Putamen (tissue), 1 donor: ENCODE measurements around the gene CTIF.

Experiments
- DNase-seq: peaks from one replicate; pipeline ENCODE4 v3.0.0-alpha.2; 2016; ENCODE audit warnings: low spot score

Gene CTIF

GRCh38 chr18:48602759-48603390 lies 64.0 kb downstream of the CTIF start:
- no peak for DNase-seq

- no peak for DNase-seq
These were observed 66.6 kb downstream of the CTIF start for GRCh38 chr18:48605408-48605845.

- DNase-seq: no peak
These were observed 68.5 kb downstream of the CTIF start for GRCh38 chr18:48607056-48607984.

DNA sequence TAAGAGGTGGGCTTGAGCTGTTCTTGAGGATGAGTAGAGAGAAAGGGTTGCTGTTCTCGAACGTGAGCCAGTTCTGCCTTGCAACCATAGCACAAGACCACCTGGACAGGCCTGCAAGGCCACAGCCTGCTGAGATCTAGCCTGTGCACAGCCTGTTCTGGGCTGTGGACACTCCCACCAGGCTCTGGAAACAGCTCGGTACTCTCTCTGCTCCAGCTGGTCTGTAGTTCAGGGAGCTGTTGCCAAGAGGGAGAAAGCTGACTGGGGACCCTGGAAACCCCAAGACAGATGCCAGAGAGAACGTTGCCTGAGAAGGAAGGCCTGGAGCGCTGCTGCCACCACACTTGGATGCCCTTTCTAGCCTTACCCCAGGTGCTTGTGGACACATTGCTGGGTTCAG lies 69.8 kb downstream of the CTIF start:
- DNase-seq: peak; percentile 45

DNA sequence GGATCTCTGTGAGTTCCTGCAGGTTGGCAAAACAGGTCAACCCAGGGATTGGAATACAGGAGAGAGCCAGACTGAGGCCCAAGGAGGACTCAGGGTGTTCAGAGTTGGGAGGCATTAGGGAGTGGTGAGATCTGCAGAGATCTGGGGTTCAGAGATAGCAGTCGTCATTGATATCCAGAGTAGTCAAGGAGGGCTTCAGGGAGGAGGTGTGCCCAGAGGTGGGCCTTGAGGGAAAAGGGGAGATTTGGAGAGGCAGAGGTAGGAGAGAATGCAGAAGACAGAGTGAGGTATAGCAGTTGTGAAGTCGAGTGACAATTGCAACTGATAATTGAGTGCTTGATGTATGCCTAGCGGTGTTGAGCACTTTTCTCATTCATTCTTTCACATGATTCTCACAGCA lies 70.3 kb downstream of the CTIF start:
- no peak for DNase-seq

DNA sequence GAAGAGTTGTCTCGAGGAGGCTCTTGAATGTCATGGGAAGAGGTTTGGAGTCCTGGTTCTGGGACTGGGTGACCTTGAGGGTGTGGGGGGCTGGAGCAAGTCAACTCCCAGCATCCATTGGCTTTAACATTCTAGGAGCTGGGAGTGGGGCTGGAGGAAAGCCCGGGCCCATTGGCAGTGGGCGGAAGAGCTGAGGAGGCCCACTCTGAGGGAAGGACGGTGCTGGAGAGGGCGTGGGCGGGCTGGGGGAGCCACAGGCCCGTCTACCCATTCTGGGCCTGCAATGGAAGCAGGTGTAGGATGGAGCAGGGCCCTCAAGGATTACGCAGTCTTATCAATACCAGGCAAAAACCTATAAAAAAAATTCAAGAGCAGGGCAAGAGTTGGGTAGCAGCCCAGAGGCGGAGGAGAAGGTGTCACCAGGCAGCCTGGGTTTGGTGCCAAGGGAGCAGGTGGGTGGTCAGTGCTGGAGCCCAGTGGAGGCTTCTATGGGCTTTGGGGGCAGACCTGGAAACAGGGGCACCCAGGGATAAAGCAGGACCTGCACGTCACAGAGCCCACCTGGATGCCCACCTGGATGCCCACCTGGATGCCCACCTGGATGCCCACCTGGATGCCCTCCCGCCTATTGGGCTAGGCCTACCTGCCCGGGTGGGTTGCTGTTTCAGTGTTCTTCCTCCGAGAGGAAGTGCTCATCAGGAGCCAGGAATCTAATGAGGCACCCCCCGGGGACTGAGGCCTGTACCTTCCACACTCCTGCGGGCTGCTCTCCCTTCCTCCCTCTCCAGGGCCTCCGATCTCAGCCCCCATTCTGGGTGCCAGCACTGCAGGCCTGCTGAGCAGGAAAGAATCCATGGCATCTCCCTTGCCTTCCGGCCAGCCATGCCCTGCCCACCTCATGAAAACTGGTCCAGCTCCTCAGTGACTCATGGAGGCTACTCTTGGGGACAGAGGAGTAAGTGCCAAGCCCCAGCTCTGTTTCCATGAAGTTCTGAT lies 71.3 kb downstream of the CTIF start:
- DNase-seq: no peak

DNA sequence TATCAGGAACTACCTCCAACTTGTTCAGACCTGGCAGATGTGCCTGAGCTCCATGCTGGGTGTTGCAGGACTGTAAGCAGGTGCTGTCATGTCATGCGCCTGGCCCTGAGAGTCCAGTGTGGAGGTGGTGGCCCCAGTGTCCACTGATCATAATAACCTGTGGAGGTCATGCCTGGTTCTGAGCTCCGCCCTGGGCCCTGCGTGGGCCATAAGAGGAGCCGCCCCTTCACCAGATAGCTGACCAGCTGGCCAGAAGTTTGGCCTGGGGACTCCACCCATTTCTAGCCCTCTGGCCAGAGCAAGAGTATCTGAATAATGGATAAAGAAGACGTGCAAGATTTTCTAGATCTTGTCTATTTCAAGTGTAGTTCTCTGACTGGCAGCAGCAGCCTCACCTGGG lies 72.4 kb downstream of the CTIF start:
- DNase-seq: no peak

DNA sequence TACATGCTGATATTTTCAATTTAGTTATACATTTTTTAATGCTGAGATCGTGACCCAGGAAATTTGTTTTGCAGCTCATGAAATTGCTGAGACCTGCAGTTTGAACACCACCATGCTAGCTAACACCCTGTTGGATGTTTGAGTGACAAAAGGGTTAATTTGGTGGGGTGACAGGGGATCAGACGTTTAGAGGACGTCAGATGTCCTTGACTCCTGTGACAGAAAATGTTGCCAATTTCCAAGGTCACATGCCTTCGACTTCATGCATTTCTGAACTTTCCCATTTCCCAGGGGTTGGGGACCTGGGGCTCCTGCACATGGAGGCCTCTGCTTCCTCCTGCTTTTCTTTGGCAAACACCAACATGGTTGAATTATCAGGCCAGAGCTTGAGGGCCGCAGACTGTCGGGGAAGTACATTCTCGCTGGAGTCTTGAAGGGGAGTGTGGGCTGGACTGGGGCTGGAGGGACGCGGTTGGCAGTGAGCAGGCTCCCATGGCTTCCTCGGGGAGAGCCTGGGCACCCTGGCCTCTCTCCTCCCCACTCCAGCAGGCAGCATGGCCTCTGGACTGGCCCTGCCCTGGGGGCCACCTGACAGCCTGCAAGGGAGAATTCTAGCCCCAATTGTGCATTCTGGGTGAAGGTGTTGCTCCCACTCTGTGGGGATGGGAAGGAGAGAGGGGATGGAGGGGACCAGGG lies 73.1 kb downstream of the CTIF start:
- no peak for DNase-seq

DNA sequence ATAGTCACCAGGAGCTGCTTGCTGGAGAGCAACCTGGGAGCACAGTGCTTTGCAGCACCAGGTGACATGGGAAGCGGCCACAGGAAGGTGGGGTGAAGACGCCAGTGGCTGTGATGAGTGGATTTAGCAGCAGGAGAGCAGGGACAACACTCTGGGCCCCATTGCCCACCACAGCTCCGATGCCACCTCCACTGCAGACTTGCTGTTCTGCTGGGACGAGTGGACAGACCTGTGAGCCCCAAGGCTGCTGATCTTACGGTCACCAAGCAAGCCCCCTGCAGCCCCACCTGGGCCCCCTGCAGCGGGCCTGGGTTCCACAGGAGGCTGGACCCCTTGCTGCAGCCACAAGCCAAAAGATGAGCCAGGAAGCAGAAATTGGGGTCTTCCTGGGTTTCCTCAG lies 73.7 kb downstream of the CTIF start:
- DNase-seq: no peak

- no peak for DNase-seq
These were observed 74.1 kb downstream of the CTIF start for GRCh38 chr18:48612917-48613316.

DNA sequence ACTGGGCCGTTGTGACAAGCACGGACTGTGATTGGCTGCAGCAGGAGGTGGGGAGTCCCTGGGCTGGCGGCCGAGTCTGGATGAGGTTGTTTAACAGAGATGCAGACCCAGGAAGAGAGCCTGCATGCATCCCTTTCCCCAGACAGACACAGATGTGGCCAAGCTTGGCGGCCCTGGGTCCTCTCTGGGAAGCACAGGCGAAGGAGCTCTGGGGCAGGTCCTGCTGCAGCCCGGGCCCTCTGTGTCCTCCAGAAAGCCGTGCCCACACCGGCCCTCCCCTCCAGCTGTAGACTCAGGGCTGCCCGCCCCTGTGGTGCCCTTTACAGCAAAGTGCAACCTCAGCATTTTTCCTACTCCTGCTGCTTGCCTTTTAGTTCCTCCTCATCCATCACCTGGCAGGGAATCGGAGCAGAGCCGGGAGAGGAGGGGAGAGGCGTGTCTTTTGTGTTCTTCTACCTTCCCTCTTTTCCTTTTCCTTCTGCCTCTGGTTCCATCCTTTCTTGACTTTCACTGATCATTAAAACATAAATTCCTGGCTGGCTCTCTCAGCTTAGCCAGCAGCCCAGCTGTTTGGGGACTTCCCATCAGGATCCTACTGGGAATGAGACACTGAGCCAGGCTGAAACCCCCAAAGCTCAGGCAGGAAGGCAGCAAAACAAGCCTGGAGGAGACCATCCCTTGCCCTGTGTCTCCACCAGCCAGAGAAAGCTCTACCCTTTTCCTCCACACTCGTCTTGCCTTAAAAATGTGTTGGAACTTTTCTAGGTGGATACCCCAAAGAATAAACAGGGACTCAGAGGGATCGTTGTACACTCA lies 75.0 kb downstream of the CTIF start:
- peak; percentile 74 for DNase-seq

- DNase-seq: no peak
These were observed 77.0 kb downstream of the CTIF start for GRCh38 chr18:48615566-48616401.

DNA sequence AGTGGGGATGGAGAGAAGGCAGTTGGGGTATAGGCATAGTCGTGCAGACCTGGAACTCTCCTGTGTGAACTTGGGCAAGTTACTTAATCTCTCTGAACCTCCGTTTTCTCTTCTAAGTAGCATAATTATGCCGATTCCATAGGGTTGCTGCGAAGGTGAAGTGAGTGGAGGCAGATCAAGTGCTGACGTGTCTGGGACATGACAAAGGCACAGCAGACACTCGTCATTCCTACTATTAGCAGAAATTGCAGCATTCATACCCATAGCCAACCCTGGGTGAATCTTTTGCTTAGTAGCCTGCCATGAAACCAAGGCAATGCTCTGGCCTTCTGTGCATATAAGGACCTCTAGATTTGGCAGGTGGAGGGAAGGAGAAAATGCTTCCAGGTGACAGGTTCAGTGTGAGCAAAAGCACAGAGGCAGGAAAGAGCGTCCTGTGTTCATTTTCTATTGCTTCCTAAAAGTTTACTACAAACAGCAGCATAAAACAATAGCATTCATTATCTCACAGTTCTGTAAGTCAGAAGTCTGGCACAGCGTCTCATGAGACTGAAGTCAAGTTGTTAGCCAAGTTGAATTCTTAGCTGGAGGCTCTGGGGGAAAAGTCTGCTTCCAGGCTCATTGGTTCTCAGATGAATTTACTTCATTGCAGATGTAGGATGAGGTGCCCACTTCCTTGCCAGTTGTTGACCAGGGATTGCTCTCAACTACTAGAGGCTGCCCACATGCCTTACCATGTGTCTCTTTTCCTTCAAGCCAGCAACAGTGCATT lies 77.8 kb downstream of the CTIF start:
- DNase-seq: peak; percentile 59

DNA sequence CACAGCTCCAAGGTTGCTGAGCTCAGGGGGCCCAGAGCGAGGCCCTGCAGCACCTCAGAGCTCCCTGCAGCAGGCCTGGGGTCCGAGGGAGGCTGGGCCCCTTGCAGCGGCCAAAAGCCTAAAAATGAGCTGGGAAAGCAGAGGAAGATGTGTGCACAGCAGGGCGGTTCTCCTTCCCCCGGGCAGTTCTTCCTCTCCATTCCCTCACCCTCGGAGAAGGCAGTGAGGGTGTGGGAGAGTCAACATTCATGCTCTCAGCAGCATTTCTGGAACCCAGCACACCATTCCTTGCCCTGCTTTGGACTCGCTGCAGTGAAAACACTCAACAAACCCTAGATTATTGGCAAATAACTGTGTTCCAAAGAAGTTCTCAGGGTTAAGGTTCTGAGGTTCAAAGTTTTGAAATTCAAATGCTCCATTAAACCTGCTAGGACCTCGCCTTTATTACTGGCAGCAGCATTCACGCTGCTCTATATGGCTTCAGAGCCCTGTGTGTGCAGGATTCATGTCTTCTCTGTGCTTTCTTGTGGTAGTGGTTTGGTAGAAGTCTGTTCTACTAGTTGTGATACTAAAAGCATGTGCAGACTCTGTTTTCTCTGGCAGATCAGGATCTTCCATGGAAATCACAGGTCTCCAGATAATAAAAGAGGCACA lies 79.1 kb downstream of the CTIF start:
- no peak for DNase-seq

- no peak for DNase-seq
These were observed 80.2 kb downstream of the CTIF start for GRCh38 chr18:48619016-48619415.

DNA sequence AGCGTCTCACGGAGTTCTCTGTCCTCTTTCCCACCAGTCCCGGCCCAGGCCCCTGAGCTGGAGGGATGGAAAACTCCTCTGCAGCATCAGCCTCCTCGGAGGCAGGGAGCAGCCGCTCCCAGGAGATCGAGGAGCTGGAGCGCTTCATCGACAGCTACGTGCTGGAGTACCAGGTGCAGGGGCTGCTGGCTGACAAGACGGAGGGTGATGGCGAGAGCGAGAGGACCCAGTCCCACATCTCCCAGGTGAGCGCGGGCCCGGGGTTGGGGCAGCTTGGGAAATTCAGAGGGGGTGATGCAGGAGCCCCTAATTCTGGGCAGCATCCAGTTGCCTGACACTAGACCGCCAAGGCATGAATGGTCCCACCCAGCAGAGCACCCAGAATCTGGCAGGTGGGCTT lies 80.7 kb downstream of the CTIF start:
- DNase-seq: no peak

DNA sequence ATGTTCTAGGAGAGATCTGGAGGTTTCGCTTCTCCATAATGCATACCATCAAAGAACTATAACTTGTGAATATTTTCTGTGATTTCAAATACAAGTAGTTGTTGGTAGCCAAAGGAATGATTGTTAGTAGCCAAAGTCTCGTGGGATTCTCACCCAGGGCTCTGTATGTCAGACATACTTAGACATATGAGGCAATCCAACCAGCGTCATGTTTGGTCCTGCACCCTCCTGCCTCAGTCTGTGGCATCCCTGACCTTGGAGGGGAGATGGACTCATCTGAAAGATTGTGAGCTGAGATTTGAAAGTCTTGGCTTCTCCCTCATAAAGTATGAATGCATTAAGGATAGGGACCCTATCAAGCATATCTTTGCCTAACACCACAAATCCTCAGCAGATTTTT lies 81.2 kb downstream of the CTIF start:
- DNase-seq: no peak

- no peak for DNase-seq
These were observed 82.4 kb downstream of the CTIF start for GRCh38 chr18:48621240-48621639.
